GM19468 (cell line): Measurements from ENCODE around the gene CSTF1.

Experiments used
- ATAC-seq: cut with Tn5 transposase; IDR thresholded peaks from one replicate; pipeline ENCODE4 v1.9.1; 2021; ENCODE audit warnings: mild to moderate bottlenecking, moderate library complexity, moderate number of reproducible peaks; ENCODE audit not compliant: unreplicated experiment; ENCODE audit errors: extremely low read depth

CSTF1 gene

DNA sequence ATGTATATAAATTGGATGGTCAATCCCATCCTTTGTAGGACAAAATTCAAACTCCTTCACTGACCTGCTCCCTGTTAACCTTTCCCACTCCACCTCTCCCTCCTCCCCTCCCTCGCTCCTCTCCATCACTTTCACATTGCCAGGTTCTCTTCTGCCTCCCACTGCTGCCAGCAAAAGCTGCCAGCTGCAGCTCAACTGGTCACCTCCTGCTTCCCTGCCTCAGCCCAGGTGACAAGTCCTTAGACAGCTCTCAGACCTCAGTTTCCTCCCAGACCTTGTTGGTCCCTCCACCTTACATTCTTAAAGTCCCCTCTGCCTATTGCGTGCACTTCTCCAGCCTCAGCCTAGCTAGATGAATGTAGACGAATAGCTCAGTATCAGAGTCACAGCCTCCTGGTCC lies 52.7 kb downstream of the CSTF1 start:
- ATAC-seq = no peak

DNA sequence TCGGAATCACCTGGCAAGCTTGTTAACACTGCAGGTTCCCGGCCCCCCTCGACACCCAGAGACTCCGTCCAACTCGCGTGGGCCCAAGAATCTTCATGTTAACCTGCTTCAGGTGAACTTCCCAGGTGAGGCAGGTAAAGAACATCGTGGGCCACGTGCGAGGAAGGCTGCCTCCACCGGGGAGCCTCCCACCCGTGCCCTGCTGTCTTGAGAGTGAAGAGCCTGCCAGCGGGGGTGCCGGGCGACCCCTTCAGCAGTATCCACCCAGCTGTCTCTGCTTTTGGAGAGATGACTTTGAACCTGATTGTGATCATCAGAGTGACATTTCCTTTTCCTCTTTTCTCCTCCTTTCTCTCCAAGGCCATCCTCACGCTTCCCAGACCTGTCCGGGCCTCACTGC lies 53.1 kb downstream of the CSTF1 start:
- no peak for ATAC-seq

- ATAC-seq = no peak
Observed at GRCh38 chr20:56447227-56447626, 54.8 kb downstream of the CSTF1 start.

DNA sequence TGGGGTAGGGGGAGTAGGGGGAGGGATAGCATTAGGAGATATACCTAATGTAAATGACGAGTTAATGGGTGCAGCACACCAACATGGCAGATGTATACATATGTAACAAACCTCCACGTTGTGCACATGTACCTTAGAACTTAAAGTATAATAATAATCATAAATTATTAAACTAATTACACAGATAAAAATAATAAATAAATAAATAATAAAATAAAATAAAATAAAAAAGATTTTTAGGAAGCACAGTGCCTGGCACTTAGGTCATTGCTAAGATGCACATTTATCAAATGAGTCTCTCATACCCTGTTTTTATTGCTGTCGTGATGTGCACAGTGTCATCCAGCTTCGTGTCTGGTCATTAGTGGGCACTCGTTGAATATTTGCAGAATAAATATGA lies 57.0 kb downstream of the CSTF1 start:
- ATAC-seq = no peak

- ATAC-seq = no peak
Observed at GRCh38 chr20:56451056-56451765, 58.8 kb downstream of the CSTF1 start.

GRCh38 chr20:56453352-56453751 lies 60.9 kb downstream of the CSTF1 start:
- ATAC-seq = no peak

- peak; percentile 70 for ATAC-seq
Observed at GRCh38 chr20:56454754-56455153, 62.3 kb downstream of the CSTF1 start.
